ENCODE results near the gene FOXP3. TPM values are rescaled to one million over a fixed set of nuclear protein-coding genes. Genes with fewer than 3 reads are reported as not detected.
"Not testable (repeated sequence)": the region's sequence is repeated elsewhere in the genome, so short reads cannot be mapped to it uniquely, and the experiment has no call there.

Gene FOXP3, protein sequence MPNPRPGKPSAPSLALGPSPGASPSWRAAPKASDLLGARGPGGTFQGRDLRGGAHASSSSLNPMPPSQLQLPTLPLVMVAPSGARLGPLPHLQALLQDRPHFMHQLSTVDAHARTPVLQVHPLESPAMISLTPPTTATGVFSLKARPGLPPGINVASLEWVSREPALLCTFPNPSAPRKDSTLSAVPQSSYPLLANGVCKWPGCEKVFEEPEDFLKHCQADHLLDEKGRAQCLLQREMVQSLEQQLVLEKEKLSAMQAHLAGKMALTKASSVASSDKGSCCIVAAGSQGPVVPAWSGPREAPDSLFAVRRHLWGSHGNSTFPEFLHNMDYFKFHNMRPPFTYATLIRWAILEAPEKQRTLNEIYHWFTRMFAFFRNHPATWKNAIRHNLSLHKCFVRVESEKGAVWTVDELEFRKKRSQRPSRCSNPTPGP
- polyA plus RNA-seq (ENCODE audit: insufficient read length in 4 of 4): 1 to 10 TPM in 2 of 4 donors, under 1 TPM in 2; 0.47 to 1.2 (median 1.00) TPM

GRCh38 chrX:49264460-49264859 is at the start of gene FOXP3:
FOXP3 (minus strand) TSS chrX:49264710; CDS start chrX:49258505, 6,205 bp downstream.
- no peak for DNase-seq (ENCODE audit: low read depth in 4 of 4, low spot score in 2 of 4)

- DNase-seq (ENCODE audit: low read depth in 4 of 4, low spot score in 2 of 4): no peak
Measured at GRCh38 chrX:49312176-49312575, 47.7 kb upstream of the FOXP3 start.

DNA sequence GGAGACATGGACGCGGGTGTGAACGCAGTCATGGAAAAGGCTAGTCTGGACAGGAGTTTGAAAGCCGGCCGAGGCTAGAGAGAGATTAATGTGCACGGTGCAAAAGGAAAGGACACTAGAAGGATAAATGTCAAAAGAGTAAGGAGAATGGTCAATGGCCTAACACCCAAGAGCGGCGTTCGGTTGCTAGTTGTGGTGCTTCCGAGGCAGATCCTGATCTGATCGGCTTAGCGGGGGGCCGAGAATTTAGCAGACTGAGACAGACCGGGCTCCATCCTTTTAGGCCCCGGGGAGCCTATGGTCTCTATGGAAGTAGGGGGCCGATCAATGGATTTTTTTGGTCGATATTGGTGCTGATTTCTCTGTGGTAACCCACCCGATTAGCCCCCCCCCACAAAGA is 45.9 kb upstream of the FOXP3 start:
- no peak for DNase-seq (ENCODE audit: low read depth in 4 of 4, low spot score in 2 of 4)

- peak in 2 of 4 donors; percentile 19 to 31 for DNase-seq (ENCODE audit: low read depth in 4 of 4, low spot score in 2 of 4)
Measured at GRCh38 chrX:49309401-49309981, 45.0 kb upstream of the FOXP3 start.

DNA sequence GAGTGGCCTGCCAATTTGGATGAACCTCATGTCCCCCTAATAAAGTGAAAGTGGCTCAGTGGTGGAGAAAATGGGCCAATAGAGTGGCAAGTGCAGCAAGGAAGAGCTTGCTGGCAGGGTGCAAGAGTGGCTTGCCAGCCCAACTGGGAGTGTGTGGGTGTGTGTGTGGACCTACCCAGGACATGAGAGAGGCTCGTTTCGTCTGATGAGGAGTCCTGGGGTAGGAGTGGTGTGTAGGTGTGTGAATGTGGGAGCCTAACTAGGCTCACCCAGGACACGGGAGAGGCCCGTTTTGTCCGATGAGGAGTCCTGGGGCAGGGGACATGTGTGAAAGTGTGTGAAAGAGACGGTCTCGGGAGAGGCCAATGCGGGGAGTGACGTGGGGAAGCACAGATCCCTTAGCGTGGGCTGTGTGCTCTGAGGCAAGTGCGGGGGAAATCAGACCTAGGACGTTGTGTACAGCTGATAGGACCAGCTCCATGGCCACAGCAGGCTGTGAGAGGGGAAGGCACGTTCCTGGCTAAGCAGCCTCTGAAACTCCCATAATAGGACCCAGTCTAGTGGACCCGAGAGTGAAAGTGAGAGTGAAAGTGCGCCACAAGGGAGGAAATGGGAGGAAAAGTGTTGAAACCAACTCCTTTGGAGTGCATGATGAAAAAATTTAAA is 44.2 kb upstream of the FOXP3 start:
- no peak for DNase-seq (ENCODE audit: low read depth in 4 of 4, low spot score in 2 of 4)

DNA sequence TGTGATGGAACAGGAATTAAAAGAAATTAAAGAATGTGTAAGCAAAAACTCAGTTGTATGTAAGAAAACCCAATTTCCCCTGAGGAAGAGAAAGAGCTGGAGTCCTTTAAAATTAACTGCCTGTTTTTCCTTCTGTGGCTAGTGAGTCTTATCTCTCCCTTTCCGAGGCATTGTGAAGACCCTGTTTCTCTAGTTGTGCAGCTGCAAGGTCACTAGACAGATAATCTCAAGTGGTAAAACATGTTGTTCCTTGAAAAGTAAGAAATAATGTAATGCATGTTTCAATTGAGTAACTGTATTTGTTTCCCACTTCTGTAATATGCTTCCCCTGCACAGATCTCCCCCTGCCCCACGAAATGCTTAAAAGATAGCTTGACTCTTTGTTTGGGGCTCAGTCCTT is 43.3 kb upstream of the FOXP3 start:
- DNase-seq (ENCODE audit: low read depth in 4 of 4, low spot score in 2 of 4): not testable (repeated sequence)

DNA sequence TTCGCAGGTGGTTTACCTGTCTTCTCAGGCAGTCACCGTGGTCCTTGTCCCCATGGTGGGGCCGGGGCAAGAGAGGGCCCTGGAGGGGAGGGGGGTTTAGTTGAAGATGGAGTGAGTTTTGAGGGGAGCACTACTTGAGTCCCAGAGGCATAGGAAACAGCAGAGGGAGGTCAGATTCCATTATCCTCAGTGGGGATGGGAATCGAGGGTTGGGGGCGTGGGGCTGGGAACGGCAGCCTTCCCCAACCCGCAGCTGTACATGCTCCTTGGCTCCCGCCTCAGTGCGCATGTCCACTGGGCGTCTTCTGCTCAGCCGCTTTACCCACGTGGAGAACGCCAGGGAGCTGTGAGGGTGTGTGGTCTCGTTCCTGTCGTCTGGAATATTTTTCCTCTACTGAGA is 38.8 kb upstream of the FOXP3 start, which contains the start of gene GAGE10:
GAGE10 (plus strand) TSS at position 301 of the 400 bp plus-strand sequence. CDS start 1,214 bp downstream, outside the sequence.
- no peak for DNase-seq (ENCODE audit: low read depth in 4 of 4, low spot score in 2 of 4)

DNA sequence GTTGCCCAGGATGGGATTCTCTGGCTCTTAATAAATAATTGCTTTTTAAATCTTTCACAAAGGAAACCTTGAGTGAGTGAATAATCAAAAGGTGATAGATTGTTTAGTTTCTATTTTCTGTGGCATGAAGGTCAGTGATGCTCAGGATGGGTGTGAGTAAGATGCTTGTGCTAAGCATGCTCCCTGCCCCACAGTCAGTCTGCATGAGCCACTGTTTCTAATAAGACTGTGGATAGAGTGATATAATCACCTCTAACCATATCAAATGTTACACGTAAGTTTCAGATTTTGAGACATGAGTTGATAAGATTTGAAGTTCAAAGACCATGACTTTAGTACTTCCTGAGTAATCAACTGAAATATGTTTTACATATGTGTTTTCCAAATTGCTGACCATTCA is 36.2 kb upstream of the FOXP3 start:
- no peak for DNase-seq (ENCODE audit: low read depth in 4 of 4, low spot score in 2 of 4)

GRCh38 chrX:49299293-49299692 is 34.8 kb upstream of the FOXP3 start:
- DNase-seq (ENCODE audit: low read depth in 4 of 4, low spot score in 2 of 4): not testable (repeated sequence)

GRCh38 chrX:49292400-49293362 is 28.2 kb upstream of the FOXP3 start:
- no peak for DNase-seq (ENCODE audit: low read depth in 4 of 4, low spot score in 2 of 4)

GRCh38 chrX:49291615-49292337 is 27.3 kb upstream of the FOXP3 start:
- no peak for DNase-seq (ENCODE audit: low read depth in 4 of 4, low spot score in 2 of 4)

- DNase-seq (ENCODE audit: low read depth in 4 of 4, low spot score in 2 of 4): no peak
Measured at GRCh38 chrX:49290215-49290614, 25.7 kb upstream of the FOXP3 start.

DNA sequence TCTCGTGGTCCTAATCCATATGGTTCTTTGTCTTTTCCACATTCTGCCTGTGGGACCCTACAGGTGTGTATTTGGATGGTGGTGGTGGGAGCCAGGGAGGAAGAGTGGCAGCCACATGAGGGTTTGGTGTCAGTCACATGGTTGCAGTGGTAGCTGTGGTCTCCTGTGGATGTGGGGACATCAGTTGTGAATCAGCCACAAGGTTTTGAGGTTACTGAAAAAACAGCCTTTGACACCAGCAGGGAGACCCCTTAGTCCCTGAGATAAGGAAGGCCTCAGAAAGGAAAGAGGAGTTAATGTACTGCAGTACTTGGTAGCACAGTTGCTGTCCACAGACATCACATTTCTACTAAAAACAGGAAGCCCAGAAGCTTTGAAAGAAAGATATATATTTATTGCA is 23.2 kb upstream of the FOXP3 start:
- DNase-seq (ENCODE audit: low read depth in 4 of 4, low spot score in 2 of 4): no peak

GRCh38 chrX:49286581-49286980 is 22.1 kb upstream of the FOXP3 start:
- DNase-seq (ENCODE audit: low read depth in 4 of 4, low spot score in 2 of 4): no peak

- DNase-seq (ENCODE audit: low read depth in 4 of 4, low spot score in 2 of 4): no peak
Measured at GRCh38 chrX:49286136-49286535, 21.6 kb upstream of the FOXP3 start.

DNA sequence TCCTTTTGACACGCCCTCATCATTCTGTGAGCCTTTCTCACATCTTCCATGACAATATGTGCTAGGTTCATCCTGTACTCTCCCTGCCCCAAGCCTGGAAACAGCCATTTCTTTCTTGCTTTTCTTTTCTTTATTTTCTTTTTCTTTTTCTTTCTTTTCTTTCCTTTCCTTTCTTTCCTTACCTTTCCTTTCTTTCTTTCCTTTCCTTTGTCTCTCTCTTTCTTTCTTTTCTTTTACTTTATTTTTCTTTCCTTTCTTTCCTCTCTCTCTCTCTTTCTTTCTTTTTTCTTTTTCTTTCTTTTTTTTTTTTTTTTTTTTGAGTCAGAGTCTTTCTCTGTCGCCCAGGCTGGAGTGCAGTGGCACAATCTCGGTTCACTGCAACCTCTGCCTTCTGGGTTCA is 19.7 kb upstream of the FOXP3 start:
- no peak for DNase-seq (ENCODE audit: low read depth in 4 of 4, low spot score in 2 of 4)

DNA sequence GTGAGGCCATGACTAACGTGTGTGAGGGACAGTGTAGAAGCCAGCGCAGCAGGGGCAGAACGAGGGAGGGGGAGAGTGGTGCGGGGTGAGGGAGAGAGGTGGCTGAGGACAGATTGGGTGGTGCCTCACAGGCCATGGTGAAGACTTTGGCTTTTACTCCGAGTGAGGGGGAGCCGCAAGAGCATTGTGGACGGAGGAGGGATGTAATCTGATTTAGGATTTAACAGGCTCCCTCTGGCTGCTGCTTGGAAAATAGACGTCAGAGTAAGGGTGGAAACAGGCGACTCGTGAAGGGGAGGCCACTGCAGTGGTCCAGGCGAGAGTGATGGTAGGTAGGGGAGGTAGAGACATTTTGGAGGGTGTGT is 18.1 kb upstream of the FOXP3 start:
- DNase-seq (ENCODE audit: low read depth in 4 of 4, low spot score in 2 of 4): no peak

GRCh38 chrX:49278081-49278480 is 13.6 kb upstream of the FOXP3 start:
- no peak for DNase-seq (ENCODE audit: low read depth in 4 of 4, low spot score in 2 of 4)

- no peak for DNase-seq (ENCODE audit: low read depth in 4 of 4, low spot score in 2 of 4)
Measured at GRCh38 chrX:49277535-49277830, 13.0 kb upstream of the FOXP3 start.

Measured in left renal cortex interstitium (tissue), 4 donors.